Measurements from ENCODE around the gene DPYSL5.

DPYSL5 gene, protein sequence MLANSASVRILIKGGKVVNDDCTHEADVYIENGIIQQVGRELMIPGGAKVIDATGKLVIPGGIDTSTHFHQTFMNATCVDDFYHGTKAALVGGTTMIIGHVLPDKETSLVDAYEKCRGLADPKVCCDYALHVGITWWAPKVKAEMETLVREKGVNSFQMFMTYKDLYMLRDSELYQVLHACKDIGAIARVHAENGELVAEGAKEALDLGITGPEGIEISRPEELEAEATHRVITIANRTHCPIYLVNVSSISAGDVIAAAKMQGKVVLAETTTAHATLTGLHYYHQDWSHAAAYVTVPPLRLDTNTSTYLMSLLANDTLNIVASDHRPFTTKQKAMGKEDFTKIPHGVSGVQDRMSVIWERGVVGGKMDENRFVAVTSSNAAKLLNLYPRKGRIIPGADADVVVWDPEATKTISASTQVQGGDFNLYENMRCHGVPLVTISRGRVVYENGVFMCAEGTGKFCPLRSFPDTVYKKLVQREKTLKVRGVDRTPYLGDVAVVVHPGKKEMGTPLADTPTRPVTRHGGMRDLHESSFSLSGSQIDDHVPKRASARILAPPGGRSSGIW

DNA sequence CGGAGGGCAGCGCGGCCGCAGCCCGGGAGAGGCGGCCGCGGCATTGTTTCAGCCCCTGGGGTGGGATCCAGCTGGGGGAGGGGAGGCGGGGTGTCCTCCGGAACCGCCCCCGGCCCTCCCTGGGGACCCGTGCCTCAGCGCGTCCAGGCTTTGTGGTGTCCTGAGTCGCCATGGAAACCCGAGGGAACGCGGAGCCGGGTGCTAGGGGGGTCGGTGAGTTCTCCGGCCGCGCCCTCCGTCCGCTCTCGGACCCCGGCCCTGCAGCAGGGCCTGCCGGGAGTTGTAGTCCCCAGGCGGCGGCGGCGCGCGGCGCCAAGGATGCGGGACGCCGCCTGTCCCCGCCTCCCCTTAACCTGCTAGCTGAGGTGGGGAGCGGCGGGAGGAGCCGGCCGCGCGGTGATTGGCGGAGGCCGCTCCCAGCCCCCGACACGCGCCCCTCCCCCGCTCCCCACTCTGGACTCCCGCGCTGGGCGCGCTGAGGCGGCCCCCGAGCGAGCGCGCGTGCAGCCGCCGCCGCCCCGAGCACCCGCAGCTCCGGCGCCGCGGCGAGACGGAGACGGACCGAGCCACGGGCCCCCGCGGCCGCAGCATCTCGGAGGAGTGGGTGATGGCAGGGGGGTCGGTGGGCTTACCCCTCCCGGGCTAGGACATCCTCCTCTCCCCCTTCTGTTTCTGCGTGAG lies at the start of gene DPYSL5:
Gene DPYSL5, plus strand, starts transcription at position 478 of the 681 bp plus-strand sequence. CDS start 50,368 bp downstream, outside the sequence.
- in situ Hi-C loops (cut with HindIII; ENCODE audit: low sequenced_read_pairs), result no loop called here

DNA sequence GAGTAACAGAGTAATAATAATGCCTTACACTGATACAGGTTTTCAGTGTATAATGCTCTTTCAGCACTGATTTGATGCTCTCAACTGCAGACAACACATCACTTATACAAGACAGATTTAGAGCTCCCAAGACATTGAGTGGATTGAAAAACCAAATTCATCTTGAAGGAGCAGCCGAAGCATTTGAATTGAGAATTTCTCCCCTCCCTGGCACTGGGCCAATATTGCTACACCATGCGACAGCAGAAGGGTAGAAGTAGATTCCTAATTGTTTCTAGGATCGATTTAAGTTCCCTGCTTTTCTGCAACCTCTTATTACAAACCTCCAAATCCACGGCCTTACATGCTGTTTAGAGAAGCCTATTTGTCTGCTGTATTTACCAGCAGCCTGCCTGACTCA lies 46.6 kb upstream of the DPYSL5 start:
- in situ Hi-C loops (cut with HindIII; ENCODE audit: low sequenced_read_pairs), result no loop called here

DNA sequence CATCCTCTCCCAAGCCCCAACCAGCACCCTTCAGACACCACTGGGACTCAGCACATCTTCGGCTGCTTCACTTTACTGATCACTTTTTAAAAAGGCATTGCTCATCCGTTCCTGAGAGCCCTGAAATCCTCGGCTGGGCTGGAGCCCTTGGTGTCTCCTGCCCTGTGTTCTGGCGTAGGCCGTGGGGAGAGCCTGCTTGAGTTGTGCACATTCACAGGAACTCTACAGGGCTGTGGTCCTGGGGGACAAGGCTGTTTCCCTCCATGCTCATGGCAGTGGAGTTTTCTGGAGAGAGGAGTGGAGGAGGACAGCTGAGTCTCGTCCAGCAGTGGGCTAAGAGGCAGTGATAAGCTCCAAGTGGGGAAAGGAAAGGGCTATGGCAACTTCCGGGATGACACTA lies 46.1 kb upstream of the DPYSL5 start:
- in situ Hi-C loops (cut with HindIII; ENCODE audit: low sequenced_read_pairs), result no loop called here

DNA sequence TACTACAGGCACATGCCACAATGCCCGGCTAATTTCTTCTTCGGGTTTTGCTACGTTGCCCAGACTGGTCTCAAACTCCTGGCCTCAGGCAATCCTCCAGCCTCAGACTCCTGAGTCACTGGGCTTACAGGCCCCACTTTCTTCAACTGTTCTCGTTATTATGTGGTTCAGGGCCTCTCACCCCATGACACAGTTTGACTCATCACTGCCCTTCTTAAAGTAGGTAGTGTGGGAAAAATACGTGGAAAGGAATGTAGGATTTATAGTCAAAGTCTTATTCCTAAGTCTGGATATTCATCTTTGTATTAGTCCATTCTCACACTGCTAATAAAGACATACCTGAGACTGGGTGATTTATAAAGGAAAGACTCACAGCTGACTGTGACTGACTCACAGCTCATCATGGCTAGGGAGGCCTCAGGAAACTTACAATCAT lies 42.7 kb upstream of the DPYSL5 start:
- in situ Hi-C loops (cut with HindIII; ENCODE audit: low sequenced_read_pairs), result no loop called here

DNA sequence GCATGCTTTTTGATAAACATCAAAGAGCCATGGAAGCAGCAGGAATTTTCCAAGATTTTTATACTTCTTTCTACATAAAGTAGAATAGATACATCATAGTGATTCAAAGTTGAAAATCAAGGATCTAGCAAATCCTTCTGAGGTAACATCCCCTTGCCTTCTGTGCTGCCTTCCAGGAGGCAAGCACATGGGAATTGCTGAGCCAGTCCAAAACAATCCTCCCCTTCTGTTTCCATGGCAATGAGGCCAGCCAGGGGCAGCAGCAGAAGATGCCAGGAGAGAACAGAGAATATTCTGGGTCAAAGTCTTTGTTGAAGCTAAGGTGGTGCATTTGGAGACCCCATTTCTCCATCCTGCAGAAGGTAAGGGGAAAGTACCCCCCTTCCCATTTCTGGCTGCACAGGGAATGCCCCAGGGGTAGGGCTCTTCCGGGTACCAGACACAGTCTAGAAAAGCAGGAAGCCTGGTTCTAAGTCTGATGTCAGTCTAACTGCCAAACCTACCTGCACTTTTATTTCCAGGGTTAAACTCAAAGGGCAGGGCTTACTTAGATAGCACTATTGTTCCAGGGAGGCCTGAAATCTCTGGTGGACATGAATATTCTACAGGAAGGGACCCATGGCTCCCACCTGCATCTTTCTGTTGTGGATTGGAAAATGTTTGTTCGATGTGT lies 40.0 kb upstream of the DPYSL5 start:
- in situ Hi-C loops (cut with HindIII; ENCODE audit: low sequenced_read_pairs), result no loop called here

DNA sequence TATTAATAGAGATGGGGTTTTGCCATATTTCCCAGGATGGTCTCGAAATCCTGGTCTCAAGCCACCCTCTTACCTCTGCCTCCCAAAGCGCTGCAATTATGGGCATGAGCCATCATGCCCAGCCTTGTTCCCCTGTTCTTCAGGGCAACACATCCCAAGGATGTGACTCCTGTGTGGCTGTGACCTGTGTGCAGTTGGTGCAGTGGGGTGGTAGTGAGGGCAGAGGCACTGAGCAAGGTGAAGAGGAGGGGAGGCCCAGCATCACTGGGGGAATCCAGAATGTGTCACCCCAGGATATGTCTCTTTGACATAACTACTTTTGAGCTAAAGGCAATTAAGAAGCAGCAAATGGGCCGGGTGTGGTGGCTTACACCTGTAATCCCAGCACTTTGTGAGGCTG lies 38.7 kb upstream of the DPYSL5 start:
- in situ Hi-C loops (cut with HindIII; ENCODE audit: low sequenced_read_pairs), result no loop called here

DNA sequence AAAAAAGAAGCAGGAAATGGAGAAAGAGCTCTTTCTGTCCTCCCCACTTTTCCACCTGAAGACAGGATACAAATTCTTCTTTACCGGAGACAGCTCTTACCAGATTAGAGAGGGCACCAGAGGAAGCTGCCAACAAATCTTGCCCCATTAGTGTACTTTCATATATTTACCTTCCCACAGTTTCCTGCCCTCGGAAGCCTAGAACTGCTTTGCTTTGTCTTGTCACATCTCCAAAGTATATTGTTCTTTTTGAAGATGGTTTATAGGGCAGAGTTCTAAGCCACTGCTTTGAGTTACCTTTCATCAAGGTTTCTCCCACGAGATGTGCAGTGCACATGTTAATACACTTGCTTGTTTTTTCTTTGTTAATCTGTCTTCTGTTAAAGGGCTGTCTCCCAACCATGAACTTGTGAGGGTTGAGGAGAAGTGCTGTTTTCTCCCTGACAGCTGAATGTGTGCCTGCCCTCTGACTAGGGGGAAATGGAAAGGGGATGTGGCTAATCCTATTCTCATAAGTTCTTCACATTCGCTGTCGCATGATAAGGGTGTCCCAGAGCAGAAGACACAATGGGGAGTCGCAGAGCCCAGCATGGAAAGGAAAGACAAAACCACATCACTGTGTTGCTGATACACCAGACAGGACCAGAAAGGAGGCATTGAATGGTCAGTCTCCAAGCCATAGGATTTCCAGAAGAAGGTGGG lies 37.9 kb upstream of the DPYSL5 start:
- in situ Hi-C loops (cut with HindIII; ENCODE audit: low sequenced_read_pairs), result loop anchor here (5.0 kb wide), 1 partner anchor 72 kb away; no protein-coding TSS in a partner anchor

DNA sequence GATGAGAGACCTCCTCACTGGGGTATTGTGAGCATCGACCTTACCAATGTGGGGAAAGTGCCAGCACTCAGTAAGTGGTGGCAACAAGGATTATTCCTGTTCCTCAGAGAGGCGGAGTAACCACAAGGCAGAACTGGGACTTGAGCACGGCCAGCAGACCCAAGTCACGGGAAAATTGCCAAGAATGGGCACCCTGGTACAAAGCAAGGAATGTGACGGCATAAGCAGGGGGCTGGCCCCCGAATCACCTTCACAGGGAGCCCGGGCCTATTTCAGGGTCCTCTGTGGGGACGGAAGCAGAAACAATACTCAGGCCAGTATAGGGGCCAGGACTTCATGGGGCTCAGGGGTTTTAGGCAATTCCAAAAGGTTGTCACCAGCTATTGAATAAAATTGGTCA lies 36.7 kb upstream of the DPYSL5 start:
- in situ Hi-C loops (cut with HindIII; ENCODE audit: low sequenced_read_pairs), result loop anchor here (5.0 kb wide), 1 partner anchor 71 kb away; no protein-coding TSS in a partner anchor

DNA sequence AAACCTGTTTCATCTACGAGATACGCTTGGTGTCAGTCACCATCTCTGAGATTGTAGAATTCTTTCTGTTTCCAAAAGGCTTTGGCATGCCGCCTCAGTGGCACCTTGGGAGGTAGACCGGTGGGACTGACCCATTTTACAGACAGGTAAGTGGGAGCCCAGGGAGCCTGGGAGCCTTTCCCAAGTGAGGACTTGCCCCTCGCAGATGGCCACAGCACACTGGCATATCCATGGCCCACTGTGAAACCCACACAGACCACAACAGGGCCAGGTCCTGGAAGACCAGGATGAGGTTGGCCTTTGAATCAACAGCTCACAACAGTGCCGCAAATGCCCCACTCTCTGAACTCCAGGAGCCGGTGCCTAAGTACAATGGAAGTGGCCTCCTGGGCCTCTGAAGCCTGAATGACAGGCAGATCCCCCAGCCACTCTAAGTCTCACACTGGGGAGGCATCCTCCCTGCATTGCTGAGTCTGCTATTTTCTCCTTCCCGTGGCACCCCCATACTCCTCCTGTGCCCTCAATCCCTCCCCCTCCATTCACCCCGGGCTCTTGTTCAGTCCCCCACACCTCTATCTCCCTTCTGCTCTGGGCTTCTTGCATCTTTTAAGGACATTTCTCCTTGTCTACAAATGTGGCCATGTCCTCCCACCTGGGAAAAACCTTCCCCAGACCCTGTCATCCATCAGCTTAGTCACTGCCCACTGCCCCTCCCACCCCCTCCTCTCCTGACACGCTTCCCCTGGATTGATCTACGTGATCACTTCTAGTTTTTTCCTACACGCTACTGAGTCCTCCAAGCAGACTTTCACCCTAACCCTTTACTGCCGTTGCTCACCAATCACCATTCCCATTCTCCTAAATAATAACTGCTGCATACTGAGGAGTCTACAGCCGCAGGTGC lies 35.9 kb upstream of the DPYSL5 start:
- in situ Hi-C loops (cut with HindIII; ENCODE audit: low sequenced_read_pairs), result loop anchor here (5.0 kb wide), 1 partner anchor 70 kb away; no protein-coding TSS in a partner anchor

DNA sequence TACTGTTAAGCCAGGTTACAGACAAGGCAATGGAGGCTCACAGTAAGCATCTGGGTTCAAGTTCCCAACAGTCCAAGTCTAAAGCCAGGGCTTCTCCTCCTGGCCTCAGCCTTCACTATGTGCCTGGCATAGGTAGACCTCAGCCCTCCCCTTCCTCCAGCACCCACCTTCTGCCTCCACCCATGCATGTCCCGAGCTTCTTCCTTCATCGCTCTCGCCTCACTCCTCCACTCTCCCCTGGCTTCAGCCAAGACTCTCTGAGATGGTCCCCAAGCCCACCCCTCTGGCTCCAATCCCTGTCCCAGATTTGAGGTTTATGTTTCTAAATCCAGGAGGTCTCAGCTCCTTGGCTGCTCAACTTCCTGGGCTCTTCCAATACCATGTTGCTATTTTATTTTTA lies 35.2 kb upstream of the DPYSL5 start:
- in situ Hi-C loops (cut with HindIII; ENCODE audit: low sequenced_read_pairs), result loop anchor here (5.0 kb wide), 1 partner anchor 70 kb away; no protein-coding TSS in a partner anchor

DNA sequence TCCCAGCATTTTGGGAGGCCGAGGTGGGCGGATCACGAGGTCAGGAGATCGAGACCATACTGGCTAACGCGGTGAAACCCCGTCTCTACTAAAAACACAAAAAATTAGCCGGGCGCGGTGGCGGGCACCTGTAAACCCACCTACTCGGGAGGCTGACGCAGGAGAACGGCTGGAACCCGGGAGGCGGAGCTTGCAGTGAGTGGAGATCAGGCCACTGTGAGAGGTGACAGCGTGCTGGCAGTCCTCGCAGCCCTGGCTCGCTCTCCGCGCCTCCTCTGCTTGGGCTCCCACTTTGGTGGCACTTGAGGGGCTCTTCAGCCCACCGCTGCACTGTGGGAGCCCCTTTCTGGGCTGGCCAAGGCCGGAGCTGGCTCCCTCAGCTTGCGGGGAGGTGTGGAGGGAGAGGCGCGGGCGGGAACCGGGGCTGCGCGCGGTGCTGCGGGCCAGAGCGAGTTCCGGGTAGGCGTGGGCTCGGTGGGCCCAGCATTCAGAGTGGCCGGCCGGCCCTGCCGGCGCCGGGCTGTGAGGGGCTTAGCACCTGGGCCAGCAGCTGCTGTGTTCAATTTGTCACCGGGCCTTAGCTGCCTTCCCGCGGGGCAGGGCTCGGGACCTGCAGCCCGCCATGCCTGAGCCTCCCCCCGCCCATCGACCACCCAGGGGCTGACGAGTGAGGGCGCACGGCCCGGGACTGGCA lies 33.7 kb upstream of the DPYSL5 start:
- in situ Hi-C loops (cut with HindIII; ENCODE audit: low sequenced_read_pairs), result loop anchor here (5.0 kb wide), 1 partner anchor 68 kb away; no protein-coding TSS in a partner anchor

DNA sequence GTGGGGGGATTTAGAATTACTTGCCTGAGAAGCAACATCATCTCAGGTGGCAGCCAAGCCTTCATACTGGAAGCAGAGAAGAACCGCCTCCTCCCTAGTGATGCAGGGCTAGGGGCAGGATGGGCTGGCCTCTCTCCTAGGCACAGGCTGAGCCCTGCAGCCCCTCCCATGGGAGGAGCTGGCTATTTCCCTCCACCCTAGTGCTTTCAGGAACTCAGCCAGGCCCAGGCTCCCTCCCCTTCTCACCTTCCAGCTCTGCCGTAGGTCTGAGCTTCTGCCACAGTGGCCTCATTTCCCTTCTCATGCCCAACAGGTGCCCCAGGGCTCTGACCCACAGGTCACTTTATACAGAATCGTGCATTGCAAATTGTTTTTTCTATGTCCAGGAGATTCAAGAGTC lies 31.0 kb upstream of the DPYSL5 start:
- in situ Hi-C loops (cut with HindIII; ENCODE audit: low sequenced_read_pairs), result no loop called here

DNA sequence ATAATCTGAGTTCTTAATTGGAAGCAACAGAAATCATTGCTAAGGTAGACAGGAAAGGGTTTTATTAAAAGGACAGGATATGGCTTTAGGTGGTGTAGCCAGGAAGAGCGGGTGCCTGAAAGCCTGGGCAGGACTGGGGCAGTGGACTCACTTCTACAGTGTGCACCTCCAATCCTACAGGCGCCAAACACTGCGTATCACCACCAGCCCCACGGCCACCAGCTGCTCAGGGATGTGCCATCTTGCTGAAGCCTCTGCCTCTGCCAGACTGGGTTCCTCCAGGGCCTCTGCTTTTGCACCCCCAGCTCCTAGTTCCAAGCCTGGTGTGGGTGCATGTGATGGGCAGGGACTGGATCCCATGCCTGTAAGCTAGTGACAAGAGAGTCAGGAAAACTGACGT lies 29.7 kb upstream of the DPYSL5 start:
- in situ Hi-C loops (cut with HindIII; ENCODE audit: low sequenced_read_pairs), result no loop called here

DNA sequence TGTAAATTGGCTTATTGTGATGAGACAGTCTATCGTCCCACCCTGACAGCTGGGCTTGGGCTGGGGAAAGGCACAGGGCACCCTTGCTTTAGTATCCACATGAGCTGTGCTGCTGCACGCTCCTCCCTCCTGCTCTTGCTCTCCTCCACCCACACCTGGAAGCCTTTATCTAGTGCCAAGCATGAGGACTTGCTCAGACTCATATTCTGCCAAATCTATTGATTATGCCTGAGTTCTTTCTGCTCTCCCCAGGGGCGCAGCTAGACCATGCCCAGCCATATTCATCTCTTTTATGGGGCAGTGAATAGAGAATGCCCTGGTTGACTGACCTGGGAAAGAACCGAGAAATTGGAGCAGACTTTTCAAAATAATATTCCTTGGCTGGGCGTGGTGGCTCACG lies 29.0 kb upstream of the DPYSL5 start:
- in situ Hi-C loops (cut with HindIII; ENCODE audit: low sequenced_read_pairs), result no loop called here

DNA sequence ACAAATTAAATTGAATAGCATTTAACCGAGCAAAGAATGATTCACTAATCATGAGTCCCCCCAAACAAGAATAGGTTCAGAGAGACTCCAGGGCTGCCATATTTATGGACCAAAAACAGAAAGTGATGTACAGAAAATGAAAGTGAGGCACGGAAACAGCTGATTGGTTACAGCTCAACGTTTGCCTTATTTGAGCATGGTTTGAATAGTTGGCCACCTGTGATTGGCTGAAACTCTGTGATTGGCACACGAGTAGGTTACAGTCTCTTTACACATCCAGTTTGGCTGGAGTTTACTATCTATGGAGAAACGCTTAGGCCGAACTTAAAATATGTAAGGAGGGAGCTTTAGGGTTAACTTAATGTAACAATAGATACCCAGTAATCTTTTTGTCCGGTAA lies 27.0 kb upstream of the DPYSL5 start:
- in situ Hi-C loops (cut with HindIII; ENCODE audit: low sequenced_read_pairs), result no loop called here

DNA sequence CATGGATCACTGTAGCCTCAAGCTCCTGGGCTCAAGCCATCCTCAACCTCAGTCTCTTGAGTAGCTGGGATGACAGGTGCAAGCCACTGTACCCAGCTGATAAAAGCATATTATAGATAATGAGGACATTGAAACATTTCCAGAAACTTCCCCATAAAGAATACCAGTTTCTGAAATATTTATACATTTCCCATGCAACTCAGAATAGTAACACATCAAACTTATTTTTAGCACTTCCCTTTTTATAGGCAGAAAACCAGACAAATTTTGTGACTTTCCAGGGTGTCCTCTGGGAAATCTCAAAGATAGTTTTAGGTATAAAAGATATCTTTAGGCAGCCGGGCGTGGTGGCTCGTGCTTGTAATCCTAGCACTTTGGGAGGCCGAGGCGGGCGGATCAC lies 25.1 kb upstream of the DPYSL5 start:
- in situ Hi-C loops (cut with HindIII; ENCODE audit: low sequenced_read_pairs), result no loop called here

DNA sequence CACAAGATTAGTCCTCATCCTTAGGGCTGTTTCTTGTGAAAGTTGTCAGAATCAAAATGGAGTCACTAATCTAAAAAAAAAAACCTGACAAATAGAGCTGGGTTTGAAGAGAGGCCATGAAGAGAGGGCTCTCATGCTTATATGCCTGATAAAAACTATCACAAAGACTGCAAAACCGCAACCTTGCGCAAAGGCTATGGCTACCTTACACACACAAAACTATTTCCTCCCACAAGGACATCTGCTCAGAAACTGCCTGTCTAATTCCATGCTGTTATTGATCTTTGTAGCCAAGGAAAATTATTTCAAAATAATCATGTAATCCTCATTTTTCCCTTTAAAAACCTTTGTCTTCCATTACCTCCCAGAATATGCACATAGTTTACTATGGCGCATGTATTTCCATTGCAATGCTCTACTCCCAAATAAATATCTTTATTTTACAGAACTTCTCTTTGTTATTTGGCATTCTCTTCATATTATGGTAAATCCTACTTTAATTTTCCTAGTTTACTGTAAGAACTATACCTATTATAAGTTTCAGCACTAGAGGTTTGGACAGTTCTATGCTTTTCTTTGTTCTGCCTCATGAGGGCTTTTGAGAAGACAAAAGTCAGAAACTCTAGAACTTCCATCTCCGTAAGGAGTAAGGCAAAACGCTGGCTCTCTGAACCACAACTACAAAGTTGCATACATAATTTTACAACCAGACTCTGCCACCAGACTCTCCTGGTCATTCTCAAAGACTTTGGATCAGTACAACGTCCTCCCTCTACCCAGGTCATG lies 9.6 kb upstream of the DPYSL5 start:
- in situ Hi-C loops (cut with HindIII; ENCODE audit: low sequenced_read_pairs), result no loop called here

DNA sequence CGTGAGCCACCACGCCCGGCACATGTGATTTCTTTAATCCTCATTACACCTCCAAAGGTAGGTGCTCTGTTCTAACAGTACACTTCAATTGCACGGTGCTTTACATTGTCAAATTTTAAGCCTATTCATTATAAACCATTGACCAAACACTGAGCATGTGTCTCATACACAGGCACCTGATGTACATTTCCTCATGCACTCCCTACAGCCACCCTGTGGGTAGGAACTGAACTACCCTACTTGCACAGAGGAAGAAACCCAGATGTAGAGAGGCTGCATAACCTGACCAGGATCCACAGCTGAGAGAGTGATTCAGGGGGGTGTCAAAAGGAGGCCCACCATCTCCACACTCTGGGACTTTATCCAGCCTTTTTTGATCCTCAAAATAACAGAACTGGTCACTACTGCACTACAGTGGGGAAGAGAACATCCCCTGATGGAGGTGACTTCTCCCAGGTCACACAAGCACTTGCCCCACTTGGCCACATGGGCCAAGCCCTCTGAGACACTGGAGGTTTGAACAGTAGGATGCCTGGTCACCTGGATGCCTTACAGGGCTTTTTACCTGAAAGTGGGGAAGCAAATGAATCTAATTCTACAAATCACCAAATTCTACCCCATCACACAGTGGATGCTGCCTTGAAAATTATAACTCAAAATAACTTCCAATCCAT lies 6.9 kb upstream of the DPYSL5 start:
- in situ Hi-C loops (cut with HindIII; ENCODE audit: low sequenced_read_pairs), result no loop called here

Measured in endothelial cell of hepatic sinusoid (primary cell).